ENCODE data around the gene BLVRB. TPM values are rescaled to one million over a fixed set of nuclear protein-coding genes. Genes with fewer than 3 reads are reported as not detected.

The BLVRB gene
- total RNA-seq = 33.7 and 64.7 TPM in 2 replicates

GRCh38 chr19:40465557-40466218, at the start of gene BLVRB:
BLVRB (minus strand) TSS chr19:40465745; CDS start chr19:40465688, 57 bp downstream.
- H3K4me3 ChIP-seq (ENCODE audit: low read depth, low read length) = peak within 1 kb of the TSS; percentile 73
- peak; percentile 99 for DNase-seq (ENCODE audit: low read depth)
- TF ChIP-seq CTCF (IDR thresholded peaks at IDR 0.05; ENCODE audit: insufficient read depth, low read depth, low read length) = no peak

- no peak for DNase-seq (ENCODE audit: low read depth)
- no peak overlapping the region for H3K4me3 ChIP-seq (ENCODE audit: low read depth, low read length)
- TF ChIP-seq CTCF (IDR thresholded peaks at IDR 0.05; ENCODE audit: insufficient read depth, low read depth, low read length) = no peak
These were observed 48.3 kb upstream of the BLVRB start for GRCh38 chr19:40513741-40514315.

GRCh38 chr19:40513345-40513678, 47.8 kb upstream of the BLVRB start:
- TF ChIP-seq CTCF (IDR thresholded peaks at IDR 0.05; ENCODE audit: insufficient read depth, low read depth, low read length) = no peak
- DNase-seq (ENCODE audit: low read depth) = no peak

GRCh38 chr19:40512473-40513344, 47.2 kb upstream of the BLVRB start:
- DNase-seq (ENCODE audit: low read depth) = no peak
- no peak for TF ChIP-seq CTCF (IDR thresholded peaks at IDR 0.05; ENCODE audit: insufficient read depth, low read depth, low read length)
- H3K4me3 ChIP-seq (ENCODE audit: low read depth, low read length) = no peak overlapping the region

More at GRCh38 chr19:40513345-40513678, 47.8 kb upstream of the BLVRB start:
- H3K4me3 ChIP-seq (ENCODE audit: low read depth, low read length) = no peak overlapping the region

GRCh38 chr19:40512110-40512472, 46.5 kb upstream of the BLVRB start:
- DNase-seq (ENCODE audit: low read depth) = no peak
- H3K4me3 ChIP-seq (ENCODE audit: low read depth, low read length) = no peak overlapping the region
- no peak for TF ChIP-seq CTCF (IDR thresholded peaks at IDR 0.05; ENCODE audit: insufficient read depth, low read depth, low read length)

GRCh38 chr19:40511487-40511886, 45.9 kb upstream of the BLVRB start:
- DNase-seq (ENCODE audit: low read depth) = no peak
- no peak for TF ChIP-seq CTCF (IDR thresholded peaks at IDR 0.05; ENCODE audit: insufficient read depth, low read depth, low read length)
- H3K4me3 ChIP-seq (ENCODE audit: low read depth, low read length) = no peak overlapping the region

Data from fibroblast of villous mesenchyme (primary cell).